Heart left ventricle (tissue), 13 donors: Measurements from ENCODE around the gene CUBN.

Experiments used
- CTCF ChIP-seq, 12 donors: fragments of 200-600 bp; sonication (generic) in 4 of 12; IDR thresholded peaks; one replicate each; pipeline versions ENCODE4 v1.5.0 to v1.8.0; 2018 to 2022; ENCODE audit warnings: antibody characterized with exemption in 12 of 12, mild to moderate bottlenecking in 5 of 12
- POLR2A ChIP-seq, 2 donors: fragments of 450-650 bp; IDR thresholded peaks; one replicate each; pipeline ENCODE4 v1.6.1; 2017; ENCODE audit warnings: antibody characterized with exemption in 2 of 2, mild to moderate bottlenecking in 2 of 2, moderate library complexity in 2 of 2
- donor health status: ischemic (EF 13 %, LVEDD 7.1; RV severe dilation, severe dysfunction).
- donor health status: DM: no; HTN: yes; CAD: no.
- donor health status: DM: no; HTN: no; CAD: no.
- donor health status: ischemic (EF 25% LVEDD 6.9; RV normal size, moderate dysfunction).
- donor health status: ischemic (EF 25% LVEDD 5.7; RV mildly dilated, moderate dysfunction).
- donor health status: ischemic (EF 35%, LVEDD 5.7; RV mildly dilated, moderate dysfunction).
- donor health status: nonischemic (EF 11% LVEDD 7.7; RV severe dilation, severe dysfunction).
- donor health status: DM: yes; HTN: yes; CAD: no.
- donor health status: PGD.
- donor health status: ischemic (EF 29% LVEDD 5.4; RV normal size, mild dysfunction).
- donor health status: nonischemic (EF 23%, LVEDD 6.1; RV moderate dilation, normal function).

- no peak for TF ChIP-seq CTCF (IDR thresholded peaks at IDR 0.05)
- no peak for TF ChIP-seq POLR2A (IDR thresholded peaks at IDR 0.05)
Observed at GRCh38 chr10:16788125-16788524, 341.5 kb downstream of the CUBN start.
